Measurements from ENCODE around the gene EGFR.
"Not testable (repeated sequence)": the region's sequence is repeated elsewhere in the genome, so short reads cannot be mapped to it uniquely, and the experiment has no call there.

EGFR gene

DNA sequence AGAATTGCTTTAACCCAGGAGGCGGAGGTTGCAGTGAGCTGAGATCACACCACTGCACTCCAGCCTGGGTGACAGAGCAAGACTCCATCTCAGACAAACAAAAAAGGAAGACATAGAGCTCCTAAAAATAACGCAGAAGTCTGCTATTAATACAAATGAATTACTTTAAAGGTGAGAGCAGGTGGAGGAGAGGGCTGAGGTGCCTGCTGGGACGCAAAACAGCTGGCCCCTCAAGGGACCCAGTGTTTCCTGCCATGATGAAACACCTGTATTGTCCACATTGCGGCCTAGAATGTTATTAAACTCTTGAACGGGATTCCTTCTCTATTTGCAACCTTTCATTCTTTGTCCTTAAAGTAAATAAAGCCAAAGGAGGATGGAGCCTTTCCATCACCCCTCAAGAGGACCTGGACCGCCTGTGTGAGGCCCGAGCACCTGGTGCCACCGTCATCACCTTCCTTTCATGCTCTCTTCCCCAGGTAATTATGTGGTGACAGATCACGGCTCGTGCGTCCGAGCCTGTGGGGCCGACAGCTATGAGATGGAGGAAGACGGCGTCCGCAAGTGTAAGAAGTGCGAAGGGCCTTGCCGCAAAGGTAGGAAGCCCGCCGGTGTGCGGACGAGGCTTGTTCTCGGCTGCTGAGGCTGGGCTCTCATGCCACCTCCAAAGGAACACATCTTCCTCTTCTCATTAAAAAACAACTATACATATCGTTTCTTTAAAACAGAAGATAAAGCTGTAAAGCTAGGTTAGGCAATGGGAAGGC is 136.7 kb downstream of the EGFR start:
- DNase-seq, result no peak

DNA sequence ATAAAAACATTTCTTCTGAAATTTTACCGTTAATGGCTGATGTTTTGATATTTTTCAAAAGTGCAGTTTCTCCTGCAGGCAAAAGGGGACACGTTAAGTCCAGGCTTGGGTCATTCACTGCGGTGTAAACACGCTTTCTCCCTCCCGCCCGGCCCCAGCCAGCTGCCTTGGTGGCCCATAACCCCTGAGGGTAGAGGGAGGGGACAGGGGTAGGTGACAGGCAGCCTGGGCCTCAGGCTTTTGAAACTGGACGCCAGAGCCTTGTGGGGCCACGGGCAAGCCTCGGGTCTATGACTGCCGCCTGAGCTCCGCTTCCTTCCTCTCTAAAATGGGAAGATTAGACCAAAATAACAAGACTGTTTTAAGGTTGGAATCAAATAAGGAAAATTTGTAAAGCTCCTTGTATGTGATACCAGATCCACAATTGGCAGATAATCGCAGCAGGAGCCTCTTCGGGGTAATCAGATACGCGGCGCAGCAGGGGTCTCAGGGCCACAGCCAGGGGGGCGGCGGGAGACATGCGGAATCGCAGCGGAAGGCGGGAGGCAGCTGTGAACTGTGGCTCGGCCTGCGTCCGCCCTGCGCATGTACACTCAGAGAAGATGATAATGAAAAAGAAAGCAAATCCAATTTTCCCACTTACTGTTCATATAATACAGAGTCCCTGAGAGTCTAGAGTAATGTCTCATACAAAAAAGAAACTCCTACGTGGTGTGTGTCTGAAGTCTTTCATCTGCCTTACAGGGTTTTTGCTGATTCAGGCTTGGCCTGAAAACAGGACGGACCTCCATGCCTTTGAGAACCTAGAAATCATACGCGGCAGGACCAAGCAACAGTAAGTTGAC is 138.3 kb downstream of the EGFR start:
- no peak for DNase-seq

GRCh38 chr7:55157764-55158105 is 138.9 kb downstream of the EGFR start:
- no peak for DNase-seq

- DNase-seq, result no peak
These were observed 139.9 kb downstream of the EGFR start for GRCh38 chr7:55158541-55159382.

DNA sequence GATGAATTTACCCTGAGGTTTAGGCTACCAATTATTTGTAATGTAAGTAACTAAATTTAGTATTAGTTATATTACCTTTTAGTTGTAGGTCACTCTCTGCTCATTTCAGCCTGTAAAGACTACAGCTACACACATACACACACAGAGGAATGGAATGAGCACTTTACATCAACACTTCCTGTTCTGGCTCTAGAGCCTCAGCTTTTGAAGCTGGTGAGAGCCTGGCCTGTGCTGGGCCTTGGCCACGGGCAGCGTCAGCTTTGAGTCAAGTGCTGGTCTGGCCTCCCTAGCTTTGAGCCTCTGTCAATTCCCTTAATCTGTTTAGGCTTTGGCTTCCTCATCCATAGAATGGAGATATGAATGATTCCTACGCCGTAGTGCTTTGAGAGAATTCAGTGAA is 141.7 kb downstream of the EGFR start:
- no peak for DNase-seq

GRCh38 chr7:55161154-55161687 is 142.4 kb downstream of the EGFR start:
- no peak for DNase-seq

DNA sequence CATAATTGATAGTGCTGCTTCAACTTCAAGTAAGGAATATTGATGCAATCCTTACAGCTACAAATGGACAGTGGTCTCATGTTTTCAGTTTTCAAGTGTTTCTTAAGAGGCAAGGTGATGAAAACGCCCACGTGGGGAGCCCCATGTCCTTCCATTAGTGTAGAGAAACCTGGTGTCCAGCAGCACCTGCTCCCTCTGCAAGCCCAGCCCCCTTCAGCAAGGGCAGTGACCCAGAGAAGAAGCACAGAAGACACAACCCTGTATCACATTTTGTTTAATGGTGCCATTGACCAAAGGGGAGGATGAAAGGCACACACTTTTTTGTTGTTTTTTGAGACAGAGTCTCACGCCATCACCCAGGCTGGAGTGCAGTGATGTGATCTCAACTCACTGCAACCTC is 143.7 kb downstream of the EGFR start:
- no peak for DNase-seq

DNA sequence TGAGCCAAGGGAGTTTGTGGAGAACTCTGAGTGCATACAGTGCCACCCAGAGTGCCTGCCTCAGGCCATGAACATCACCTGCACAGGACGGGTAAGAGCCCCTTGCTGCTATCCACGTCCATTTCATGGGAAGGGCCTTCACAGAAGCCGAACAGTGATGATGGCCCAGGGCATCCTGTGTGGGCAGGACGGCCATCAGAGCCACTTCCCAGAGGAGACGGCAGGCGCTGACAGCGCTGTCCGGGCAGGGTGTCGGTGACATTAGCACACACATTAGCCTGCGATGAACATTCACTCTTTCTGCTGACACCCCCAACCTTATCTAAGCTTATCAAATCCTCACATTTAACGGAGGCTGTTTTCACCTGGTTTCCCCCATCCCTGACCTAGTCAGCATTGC is 144.9 kb downstream of the EGFR start:
- no peak for DNase-seq

DNA sequence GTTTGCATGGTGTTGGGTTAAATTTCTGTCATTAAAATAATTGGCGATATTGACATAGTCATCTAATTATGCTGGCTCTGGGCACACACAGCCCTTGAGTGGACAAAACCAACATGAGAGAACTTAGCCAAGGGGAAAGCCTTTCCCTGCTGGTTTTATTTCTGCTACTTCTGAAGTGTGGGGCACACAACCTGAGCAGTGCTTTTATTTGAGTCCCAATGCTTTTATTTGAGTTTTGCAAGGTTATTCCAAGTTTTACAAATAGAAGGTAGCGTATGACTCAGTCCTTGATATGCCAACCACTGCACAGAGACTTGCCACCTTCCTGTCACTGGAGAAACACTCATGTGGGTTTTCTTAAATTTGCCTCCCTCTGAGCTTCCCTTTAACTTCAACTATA is 145.7 kb downstream of the EGFR start:
- no peak for DNase-seq

- DNase-seq, result no peak
These were observed 146.5 kb downstream of the EGFR start for GRCh38 chr7:55165176-55165861.

DNA sequence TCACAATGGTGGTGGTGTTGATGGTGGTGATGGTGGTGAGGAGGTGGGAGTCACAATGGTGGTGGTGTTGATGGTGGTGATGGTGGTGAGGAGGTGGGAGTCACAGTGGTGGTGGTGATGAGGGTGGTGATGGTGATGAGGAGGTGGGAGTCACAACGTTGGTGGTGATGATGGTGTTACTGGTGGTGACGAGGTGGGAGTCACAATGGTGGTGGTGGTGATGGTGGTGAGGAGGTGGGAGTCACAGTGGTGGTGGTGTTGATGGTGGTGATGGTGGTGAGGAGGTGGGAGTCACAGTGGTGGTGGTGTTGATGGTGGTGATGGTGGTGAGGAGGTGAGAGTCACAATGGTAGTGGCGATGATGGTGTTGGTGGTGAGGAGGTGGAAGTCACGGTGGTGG is 148.5 kb downstream of the EGFR start:
- DNase-seq, result not testable (repeated sequence)

DNA sequence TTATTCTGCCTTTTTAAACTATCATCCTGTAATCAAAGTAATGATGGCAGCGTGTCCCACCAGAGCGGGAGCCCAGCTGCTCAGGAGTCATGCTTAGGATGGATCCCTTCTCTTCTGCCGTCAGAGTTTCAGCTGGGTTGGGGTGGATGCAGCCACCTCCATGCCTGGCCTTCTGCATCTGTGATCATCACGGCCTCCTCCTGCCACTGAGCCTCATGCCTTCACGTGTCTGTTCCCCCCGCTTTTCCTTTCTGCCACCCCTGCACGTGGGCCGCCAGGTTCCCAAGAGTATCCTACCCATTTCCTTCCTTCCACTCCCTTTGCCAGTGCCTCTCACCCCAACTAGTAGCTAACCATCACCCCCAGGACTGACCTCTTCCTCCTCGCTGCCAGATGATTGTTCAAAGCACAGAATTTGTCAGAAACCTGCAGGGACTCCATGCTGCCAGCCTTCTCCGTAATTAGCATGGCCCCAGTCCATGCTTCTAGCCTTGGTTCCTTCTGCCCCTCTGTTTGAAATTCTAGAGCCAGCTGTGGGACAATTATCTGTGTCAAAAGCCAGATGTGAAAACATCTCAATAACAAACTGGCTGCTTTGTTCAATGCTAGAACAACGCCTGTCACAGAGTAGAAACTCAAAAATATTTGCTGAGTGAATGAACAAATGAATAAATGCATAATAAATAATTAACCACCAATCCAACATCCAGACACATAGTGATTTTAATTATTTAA is 151.7 kb downstream of the EGFR start:
- no peak for DNase-seq

- DNase-seq, result no peak
These were observed 152.3 kb downstream of the EGFR start for GRCh38 chr7:55171157-55171556.

- no peak for DNase-seq
These were observed 153.3 kb downstream of the EGFR start for GRCh38 chr7:55172161-55172560.

DNA sequence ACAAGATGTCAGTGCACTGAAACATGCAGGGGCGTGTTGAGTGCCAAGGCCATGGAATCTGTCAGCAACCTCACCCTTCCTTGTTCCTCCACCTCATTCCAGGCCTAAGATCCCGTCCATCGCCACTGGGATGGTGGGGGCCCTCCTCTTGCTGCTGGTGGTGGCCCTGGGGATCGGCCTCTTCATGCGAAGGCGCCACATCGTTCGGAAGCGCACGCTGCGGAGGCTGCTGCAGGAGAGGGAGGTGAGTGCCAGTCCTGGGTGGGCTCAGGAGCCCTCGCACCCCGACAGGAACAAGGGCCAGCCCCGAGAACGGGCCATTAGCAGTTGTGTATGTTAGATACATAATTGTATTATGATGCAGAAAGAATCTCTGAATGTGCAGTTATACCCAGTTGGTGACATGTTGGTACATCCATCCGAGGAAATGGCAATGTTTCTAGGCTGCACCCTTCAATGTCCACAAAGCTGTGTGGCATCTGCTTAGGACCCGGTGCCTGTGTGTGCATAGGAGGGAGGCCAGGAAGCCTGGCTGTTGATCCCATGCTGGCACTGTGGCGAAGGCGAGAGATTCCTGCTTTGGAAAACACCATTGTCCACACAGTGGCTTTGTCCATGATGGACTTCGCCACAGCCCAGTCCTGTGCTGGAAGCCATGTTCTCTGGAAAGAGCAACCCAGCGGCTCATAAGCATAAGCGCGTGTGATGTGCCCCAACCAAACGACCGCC is 154.2 kb downstream of the EGFR start:
- DNase-seq, result no peak

DNA sequence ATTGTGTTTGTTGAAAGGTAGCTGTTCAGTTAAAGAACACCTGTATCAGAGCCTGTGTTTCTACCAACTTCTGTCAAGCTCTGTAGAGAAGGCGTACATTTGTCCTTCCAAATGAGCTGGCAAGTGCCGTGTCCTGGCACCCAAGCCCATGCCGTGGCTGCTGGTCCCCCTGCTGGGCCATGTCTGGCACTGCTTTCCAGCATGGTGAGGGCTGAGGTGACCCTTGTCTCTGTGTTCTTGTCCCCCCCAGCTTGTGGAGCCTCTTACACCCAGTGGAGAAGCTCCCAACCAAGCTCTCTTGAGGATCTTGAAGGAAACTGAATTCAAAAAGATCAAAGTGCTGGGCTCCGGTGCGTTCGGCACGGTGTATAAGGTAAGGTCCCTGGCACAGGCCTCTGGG is 154.9 kb downstream of the EGFR start:
- no peak for DNase-seq

- DNase-seq, result no peak
These were observed 155.6 kb downstream of the EGFR start for GRCh38 chr7:55174456-55174855.

- DNase-seq, result no peak
These were observed 156.0 kb downstream of the EGFR start for GRCh38 chr7:55174856-55175255.

DNA sequence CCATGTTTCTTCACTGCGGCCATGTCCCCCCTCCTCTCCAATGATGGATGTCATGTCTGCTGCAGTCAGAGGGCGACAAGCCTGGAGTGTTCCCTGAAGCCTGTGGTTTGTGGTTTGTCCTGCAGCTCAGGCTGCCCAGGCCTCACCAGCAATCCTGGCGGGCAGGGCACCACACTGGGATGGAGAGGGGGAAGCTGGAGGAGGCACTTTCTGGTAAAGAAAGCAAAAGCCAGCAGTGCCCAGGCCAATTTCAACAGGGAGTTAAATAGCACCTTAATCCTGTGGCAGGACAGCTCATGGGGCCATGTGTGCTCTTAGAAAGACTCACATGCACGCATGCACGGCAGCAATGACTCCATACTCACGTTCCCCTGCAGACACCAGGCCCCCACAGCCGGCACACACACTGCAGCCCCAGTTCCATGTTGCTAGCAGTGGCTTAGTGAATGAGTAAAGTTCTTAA is 158.3 kb downstream of the EGFR start:
- DNase-seq, result no peak

GRCh38 chr7:55177589-55178261 is 158.9 kb downstream of the EGFR start:
- no peak for DNase-seq
